Stomach (tissue), 4 donors: ENCODE data around the gene FAM110D.

Experiments used
- CTCF ChIP-seq, 7 experiments: fragments of 450-650 bp in 4 of 7; fragments of 200-600 bp in 3 of 7; sonication (generic) in 3 of 7; IDR thresholded peaks; one replicate each; pipeline ENCODE4 v1.5.1; 2016 to 2019; ENCODE audit warnings: antibody characterized with exemption in 7 of 7, control low read depth in 2 of 7, mild to moderate bottlenecking in 1 of 7
- POLR2A ChIP-seq, 4 donors: fragments of 450-650 bp; IDR thresholded peaks; one replicate each; pipeline ENCODE4 v1.6.1; 2016; ENCODE audit warnings: antibody characterized with exemption in 4 of 4, control low read depth in 2 of 4, mild to moderate bottlenecking in 1 of 4, moderate library complexity in 1 of 4
- POLR2AphosphoS5 ChIP-seq, 3 donors: sonication (generic); formaldehyde crosslinking; IDR thresholded peaks; one replicate each; pipeline ENCODE4 v1.6.1; 2016; ENCODE audit warnings: antibody characterized with exemption in 3 of 3

- TF ChIP-seq POLR2A (IDR thresholded peaks at IDR 0.05), result no peak
- TF ChIP-seq CTCF (IDR thresholded peaks at IDR 0.05), result no peak
- no peak for TF ChIP-seq POLR2AphosphoS5 (IDR thresholded peaks at IDR 0.05)
These were observed 19.8 kb upstream of the FAM110D start for GRCh38 chr1:26138974-26139558.
